Mesenchymal stem cell (in vitro differentiated cells and primary cell): ENCODE measurements around the gene SNW1.

Experiments used
- DNase-seq: peaks from one replicate; pipeline ENCODE4 v3.0.0-alpha.2; 2013
- H2AFZ ChIP-seq: one replicate; pipeline ENCODE4 v1.6.1; 2013; ENCODE audit warnings: low read depth, mild to moderate bottlenecking, control low read depth, inconsistent platforms, low read length, moderate library complexity
- H2AK5ac ChIP-seq: 2 replicates; pipeline ENCODE4 v1.6.1; 2013; ENCODE audit warnings: low read length, moderate library complexity, mild to moderate bottlenecking, inconsistent platforms; ENCODE audit not compliant: severe bottlenecking
- H2BK120ac ChIP-seq: one replicate; pipeline ENCODE4 v1.6.1; 2013; ENCODE audit warnings: low read depth, mild to moderate bottlenecking, inconsistent platforms, low read length, moderate library complexity
- H2BK12ac ChIP-seq, 2 experiments: one replicate each; pipeline ENCODE4 v1.6.1; 2013; ENCODE audit warnings: inconsistent platforms in 2 of 2, low read length in 2 of 2, mild to moderate bottlenecking in 2 of 2, moderate library complexity in 2 of 2, control low read depth in 1 of 2
- H2BK15ac ChIP-seq: one replicate; pipeline ENCODE4 v1.6.1; 2013; ENCODE audit warnings: mild to moderate bottlenecking, low read depth, inconsistent platforms; ENCODE audit not compliant: poor library complexity, severe bottlenecking
- H2BK5ac ChIP-seq: 2 replicates; pipeline ENCODE4 v1.6.1; 2013; ENCODE audit warnings: low read depth, mild to moderate bottlenecking, low read length, control low read depth, inconsistent platforms; ENCODE audit not compliant: poor library complexity, severe bottlenecking
- H3K14ac ChIP-seq, 2 experiments: one replicate each; pipeline ENCODE4 v1.6.1; 2013; ENCODE audit warnings: inconsistent platforms in 2 of 2, low read length in 2 of 2, control low read depth in 1 of 2, mild to moderate bottlenecking in 1 of 2, moderate library complexity in 1 of 2
- H3K18ac ChIP-seq, 2 experiments: one replicate each; pipeline ENCODE4 v1.6.1; 2013; ENCODE audit warnings: inconsistent platforms in 2 of 2, low read length in 2 of 2, control low read depth in 1 of 2, low read depth in 1 of 2, mild to moderate bottlenecking in 1 of 2
- H3K23ac ChIP-seq, 2 experiments: one replicate each; pipeline ENCODE4 v1.6.1; 2013; ENCODE audit warnings: inconsistent platforms in 2 of 2, low read length in 2 of 2, mild to moderate bottlenecking in 2 of 2, moderate library complexity in 2 of 2, control low read depth in 1 of 2
- H3K27ac ChIP-seq: 2 replicates; pipeline ENCODE4 v1.5.1; 2013; ENCODE audit warnings: mild to moderate bottlenecking, moderate library complexity, low read length, control low read depth, inconsistent platforms; ENCODE audit not compliant: poor library complexity, severe bottlenecking
- H3K27me3 ChIP-seq, 2 experiments: 2 replicates each; pipeline versions ENCODE4 v1.6.1 to v1.7.0; 2013; ENCODE audit warnings: low read length in 2 of 2, mild to moderate bottlenecking in 2 of 2, moderate library complexity in 2 of 2, control low read depth in 1 of 2, inconsistent platforms in 1 of 2; ENCODE audit not compliant: control insufficient read depth in 1 of 2, insufficient read depth in 1 of 2
- H3K36me3 ChIP-seq, 2 experiments: 2 replicates each; pipeline versions ENCODE4 v1.6.1 to v1.7.0; 2013; ENCODE audit warnings: low read length in 2 of 2, control low read depth in 1 of 2, inconsistent platforms in 1 of 2, low read depth in 1 of 2, mild to moderate bottlenecking in 1 of 2; ENCODE audit not compliant: insufficient read depth in 2 of 2, control insufficient read depth in 1 of 2
- H3K4ac ChIP-seq, 2 experiments: one replicate each; pipeline ENCODE4 v1.6.1; 2013; ENCODE audit warnings: inconsistent platforms in 2 of 2, low read length in 2 of 2, mild to moderate bottlenecking in 2 of 2, moderate library complexity in 2 of 2, control low read depth in 1 of 2, low read depth in 1 of 2
- H3K4me1 ChIP-seq: 2 replicates; pipeline ENCODE4 v1.6.1; 2013; ENCODE audit warnings: low read depth, low read length, control low read depth; ENCODE audit not compliant: control insufficient read depth, insufficient read depth
- H3K4me2 ChIP-seq: 2 replicates; pipeline ENCODE4 v1.6.1; 2013; ENCODE audit warnings: low read length, mild to moderate bottlenecking, inconsistent platforms; ENCODE audit not compliant: poor library complexity, severe bottlenecking
- H3K4me3 ChIP-seq, 2 experiments: 2 replicates each; pipeline versions ENCODE4 v1.5.1 to v1.7.0; 2013; ENCODE audit warnings: low read length in 2 of 2, mild to moderate bottlenecking in 2 of 2, control low read depth in 1 of 2, low read depth in 1 of 2; ENCODE audit not compliant: insufficient read depth in 1 of 2
- H3K79me1 ChIP-seq: replicated peaks from 2 replicates; pipeline ENCODE4 v1.6.1; 2013; ENCODE audit warnings: mild to moderate bottlenecking, control low read depth, low read length, inconsistent platforms; ENCODE audit not compliant: poor library complexity, severe bottlenecking
- H3K9ac ChIP-seq: 2 replicates; pipeline ENCODE4 v1.7.0; 2013; ENCODE audit warnings: mild to moderate bottlenecking, low read length, moderate library complexity
- H3K9me3 ChIP-seq: 2 replicates; pipeline ENCODE4 v1.7.0; 2013; ENCODE audit warnings: mild to moderate bottlenecking, low read length; ENCODE audit not compliant: control insufficient read depth
- H4K8ac ChIP-seq: one replicate; pipeline ENCODE4 v1.6.1; 2013; ENCODE audit warnings: inconsistent platforms, mild to moderate bottlenecking, low read length, moderate library complexity
- H4K91ac ChIP-seq: one replicate; pipeline ENCODE4 v1.6.1; 2013; ENCODE audit warnings: mild to moderate bottlenecking, low read length, inconsistent platforms
- WGBS: methylation state at CpG from one replicate; pipeline ENCODE4 v1.1.7; 2013; ENCODE audit warnings: mixed read lengths; 5-methylcytosine and 5-hydroxymethylcytosine counted together

The SNW1 gene

GRCh38 chr14:77717608-77718305 lies 43.2 kb downstream of the SNW1 start:
- Histone ChIP-seq H2AK5ac (no peak overlapping the region), H3K14ac (no peak overlapping the region), H3K18ac (no peak overlapping the region), H3K27me3 (no peaks in the 10 kb centered on the region), H3K4ac (no peak overlapping the region), H4K91ac (no peak overlapping the region), H2BK12ac (no peak overlapping the region), H2BK5ac (no peak overlapping the region), H3K23ac (no peak overlapping the region), H3K27ac (no peak overlapping the region), H2BK15ac (no peak overlapping the region), H3K36me3 (peaks cover 35 to 93% of the 10 kb centered on the region in 2 experiments), H2BK120ac (no peak overlapping the region), H4K8ac (no peak overlapping the region), H3K9ac (no peak overlapping the region), H3K4me1 (no peaks in the 10 kb centered on the region), H3K9me3 (no peaks in the 10 kb centered on the region), H3K4me3 (no peak overlapping the region), H2AFZ (no peak overlapping the region), H3K79me1 (peaks cover 11% of the 10 kb centered on the region), H3K4me2 (no peak overlapping the region)
- 93% methylated on average over 5 of the region's 5 CpGs for WGBS
- DNase-seq = no peak

DNA sequence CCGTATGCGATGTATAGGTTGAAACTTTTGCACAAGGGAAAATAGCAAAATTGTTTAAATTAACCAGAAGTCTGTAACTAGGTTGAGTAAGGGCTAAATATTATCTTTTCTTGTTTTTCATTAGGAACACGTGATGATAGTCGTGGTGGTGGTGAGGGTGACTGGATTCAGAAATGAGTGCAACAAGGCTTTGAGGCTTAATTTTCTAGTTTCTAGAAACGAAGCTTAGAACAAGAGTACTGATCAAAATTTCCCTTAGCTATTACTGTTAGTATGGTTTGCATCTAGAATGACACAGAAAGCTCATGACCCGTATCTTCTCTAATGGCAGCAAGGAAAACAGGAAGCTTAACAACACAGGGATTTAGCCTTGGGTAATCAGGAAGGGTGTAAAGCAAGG lies 46.0 kb downstream of the SNW1 start:
- no peak overlapping the region for H4K8ac ChIP-seq
- H3K27me3 ChIP-seq = no peaks in the 10 kb centered on the region
- WGBS = 99% methylated on average over 6 of the region's 6 CpGs

GRCh38 chr14:77710364-77710763 lies 50.6 kb downstream of the SNW1 start:
- Histone ChIP-seq H4K91ac (no peak overlapping the region), H2BK120ac (no peak overlapping the region), H2AK5ac (no peak overlapping the region), H3K4me3 (no peak overlapping the region), H3K79me1 (peaks cover 25% of the 10 kb centered on the region), H3K27me3 (no peaks in the 10 kb centered on the region), H3K23ac (no peak overlapping the region), H3K9me3 (no peaks in the 10 kb centered on the region), H2AFZ (no peak overlapping the region), H3K14ac (no peak overlapping the region), H2BK15ac (no peak overlapping the region), H3K27ac (no peak overlapping the region), H3K9ac (no peak overlapping the region), H3K4ac (no peak overlapping the region), H3K18ac (no peak overlapping the region), H4K8ac (no peak overlapping the region), H3K4me2 (no peak overlapping the region), H2BK12ac (no peak overlapping the region), H2BK5ac (peak overlapping the region; percentile 31), H3K36me3 (peaks cover 14 to 49% of the 10 kb centered on the region in 2 experiments), H3K4me1 (peaks cover 1% of the 10 kb centered on the region)
- WGBS = 100% methylated on average over 2 of the region's 2 CpGs
- no peak for DNase-seq

More for the DNA sequence above, 46.0 kb downstream of the SNW1 start:
- no peak overlapping the region for H3K4ac ChIP-seq
- H2AK5ac ChIP-seq = no peak overlapping the region
- no peak overlapping the region for H4K91ac ChIP-seq
- H3K9ac ChIP-seq = no peak overlapping the region
- no peak overlapping the region for H2AFZ ChIP-seq
- no peak overlapping the region for H3K4me3 ChIP-seq
- H3K4me1 ChIP-seq = no peaks in the 10 kb centered on the region
- H3K18ac ChIP-seq = no peak overlapping the region
- H2BK120ac ChIP-seq = no peak overlapping the region
- no peak overlapping the region for H2BK15ac ChIP-seq
- peaks cover 23% of the 10 kb centered on the region for H3K79me1 ChIP-seq
- H3K36me3 ChIP-seq = peaks cover 38 to 89% of the 10 kb centered on the region in 2 experiments
- H3K27ac ChIP-seq = no peak overlapping the region
- no peaks in the 10 kb centered on the region for H3K9me3 ChIP-seq
- H3K4me2 ChIP-seq = no peak overlapping the region
- DNase-seq = no peak
- H3K14ac ChIP-seq = no peak overlapping the region
- no peak overlapping the region for H2BK12ac ChIP-seq
- H2BK5ac ChIP-seq = no peak overlapping the region
- no peak overlapping the region for H3K23ac ChIP-seq

DNA sequence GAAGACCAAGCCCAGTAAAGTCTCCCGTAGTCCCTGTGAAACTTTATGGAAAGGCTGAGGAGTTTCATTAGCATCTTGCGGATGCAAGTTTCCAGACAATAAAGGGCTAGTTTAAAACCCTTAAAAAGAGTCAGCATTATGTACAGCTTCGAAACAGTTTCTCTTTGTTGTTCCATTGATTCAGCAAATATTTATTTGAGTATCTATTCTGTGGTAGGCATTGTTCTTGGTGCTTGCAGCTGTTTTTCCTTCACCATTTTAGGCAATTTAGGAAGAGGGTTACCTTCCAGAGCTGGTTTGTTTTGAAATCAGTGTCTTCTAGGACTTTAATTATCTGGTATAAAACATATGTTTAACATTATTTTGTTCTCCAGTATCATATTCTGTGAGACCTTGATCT lies 51.5 kb downstream of the SNW1 start:
- Histone ChIP-seq H3K79me1 (peaks cover 28% of the 10 kb centered on the region), H2BK15ac (no peak overlapping the region), H3K18ac (no peak overlapping the region), H3K23ac (no peak overlapping the region), H2AK5ac (no peak overlapping the region), H2AFZ (no peak overlapping the region), H4K8ac (no peak overlapping the region), H2BK120ac (no peak overlapping the region), H3K4ac (no peak overlapping the region), H3K14ac (no peak overlapping the region), H3K27me3 (no peaks in the 10 kb centered on the region), H3K4me1 (peaks cover 1% of the 10 kb centered on the region), H3K9ac (peak overlapping the region; percentile 95), H4K91ac (no peak overlapping the region), H3K9me3 (no peaks in the 10 kb centered on the region), H3K4me3 (peak overlapping the region in 1 of 2 experiments; percentile 100), H2BK12ac (no peak overlapping the region), H3K27ac (no peak overlapping the region), H2BK5ac (no peak overlapping the region), H3K36me3 (peaks cover 14 to 44% of the 10 kb centered on the region in 2 experiments), H3K4me2 (peak overlapping the region; percentile 58)
- WGBS = 65% methylated on average over 3 of the region's 3 CpGs
- DNase-seq = no peak
